RWPE1 (cell line): ENCODE data around the gene SYT6.

Source experiments
- CTCF ChIA-PET: fragments of 350-600 bp; sonication (Branson Sonifier 250); formaldehyde crosslinking; extraction: SDS; loops from one replicate; lab custom pipeline; 2021; lab: Yijun Ruan, JAX
- POLR2A ChIA-PET: fragments of 400-600 bp; formaldehyde crosslinking; extraction: SDS; loops from one replicate; lab custom pipeline; 2020; ENCODE audit warnings: antibody characterized with exemption; ENCODE audit not compliant: low non-redundant PET; lab: Yijun Ruan, JAX
- DNase-seq: peaks from one replicate; pipeline ENCODE4 v3.0.0; 2012; ENCODE audit warnings: low spot score
- H3K27ac ChIP-seq: fragments of 450-650 bp; 2 replicates; pipeline ENCODE4 v1.5.1; 2017
- TF ChIP-seq, protein P1 (sequence below): fragments of 450-650 bp; conservative IDR thresholded peaks from 2 replicates; pipeline ENCODE4 v1.5.1; 2017; ENCODE audit warnings: low read depth, mild to moderate bottlenecking

The SYT6 gene

DNA sequence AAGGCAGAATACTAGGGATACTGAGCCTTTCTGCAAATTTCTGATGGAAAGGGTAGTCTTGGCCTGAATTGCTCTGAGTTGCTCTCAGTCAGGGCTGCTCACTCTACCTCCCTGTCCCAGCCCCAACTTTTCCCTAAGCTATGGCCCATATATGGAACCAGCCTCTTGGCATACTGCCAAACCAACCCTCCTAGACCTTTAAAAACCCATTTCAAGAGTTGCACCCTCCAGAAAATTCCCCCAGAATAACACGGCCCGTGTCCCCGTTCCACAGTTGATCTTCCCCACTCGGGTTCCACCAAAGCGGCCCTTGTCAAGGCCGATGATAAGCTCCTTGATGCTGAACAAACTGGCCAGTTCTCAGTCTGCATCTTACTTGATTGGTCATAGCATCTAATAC, 25.4 kb downstream of the SYT6 start:
- ChIA-PET POLR2A (no interaction called here), CTCF (interaction anchor here (0.6 kb wide), 1 partner anchor 167 kb away, joined by 3 read pairs; no protein-coding TSS in a partner anchor)
- TF ChIP-seq, protein P1, sequence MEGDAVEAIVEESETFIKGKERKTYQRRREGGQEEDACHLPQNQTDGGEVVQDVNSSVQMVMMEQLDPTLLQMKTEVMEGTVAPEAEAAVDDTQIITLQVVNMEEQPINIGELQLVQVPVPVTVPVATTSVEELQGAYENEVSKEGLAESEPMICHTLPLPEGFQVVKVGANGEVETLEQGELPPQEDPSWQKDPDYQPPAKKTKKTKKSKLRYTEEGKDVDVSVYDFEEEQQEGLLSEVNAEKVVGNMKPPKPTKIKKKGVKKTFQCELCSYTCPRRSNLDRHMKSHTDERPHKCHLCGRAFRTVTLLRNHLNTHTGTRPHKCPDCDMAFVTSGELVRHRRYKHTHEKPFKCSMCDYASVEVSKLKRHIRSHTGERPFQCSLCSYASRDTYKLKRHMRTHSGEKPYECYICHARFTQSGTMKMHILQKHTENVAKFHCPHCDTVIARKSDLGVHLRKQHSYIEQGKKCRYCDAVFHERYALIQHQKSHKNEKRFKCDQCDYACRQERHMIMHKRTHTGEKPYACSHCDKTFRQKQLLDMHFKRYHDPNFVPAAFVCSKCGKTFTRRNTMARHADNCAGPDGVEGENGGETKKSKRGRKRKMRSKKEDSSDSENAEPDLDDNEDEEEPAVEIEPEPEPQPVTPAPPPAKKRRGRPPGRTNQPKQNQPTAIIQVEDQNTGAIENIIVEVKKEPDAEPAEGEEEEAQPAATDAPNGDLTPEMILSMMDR: no peak
- no peak overlapping the region for H3K27ac ChIP-seq
- DNase-seq: no peak

DNA sequence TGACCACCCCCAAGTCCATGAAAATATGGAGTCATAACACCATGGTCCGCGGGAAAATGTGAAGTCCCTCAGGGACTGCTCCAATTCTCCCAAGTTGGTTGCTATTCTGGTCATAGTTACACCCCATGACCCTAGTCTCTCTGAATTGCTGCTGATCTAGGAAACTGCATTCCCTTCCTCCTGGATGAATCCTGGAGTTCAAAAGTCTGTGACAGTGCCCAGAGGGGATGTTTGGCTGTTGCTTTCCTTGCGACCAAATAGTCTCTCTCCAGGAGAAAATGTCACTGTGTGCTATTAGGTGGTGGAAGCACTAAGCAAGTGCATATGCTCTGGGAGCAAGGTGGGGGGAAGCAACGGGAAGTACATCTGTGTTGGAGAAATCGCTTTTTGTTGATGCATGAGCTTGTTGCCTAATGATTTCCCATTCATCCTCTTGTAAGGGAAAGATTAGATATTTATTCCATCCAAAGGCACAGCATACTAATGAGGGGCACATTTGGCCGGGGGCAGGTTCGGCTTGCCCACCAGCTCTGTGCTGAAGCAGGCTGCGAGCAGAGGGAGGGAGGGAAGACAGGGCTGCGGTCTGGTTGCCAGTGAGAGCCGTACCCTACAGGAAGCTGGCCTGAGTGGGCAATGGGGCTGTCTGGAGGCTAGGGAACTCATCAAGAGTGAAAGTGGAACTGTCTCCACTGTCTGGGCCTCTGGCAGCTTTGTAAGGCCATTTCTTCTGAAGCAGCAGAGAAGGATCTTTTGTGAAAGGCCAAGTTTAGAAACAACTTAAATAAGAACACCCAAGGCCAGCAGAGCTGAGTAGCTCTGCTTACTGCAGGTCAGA, 27.2 kb downstream of the SYT6 start:
- no peak for DNase-seq
- H3K27ac ChIP-seq: no peak overlapping the region
- POLR2A ChIA-PET: no interaction called here
- TF ChIP-seq, protein P1: no peak
- CTCF ChIA-PET: no interaction called here

DNA sequence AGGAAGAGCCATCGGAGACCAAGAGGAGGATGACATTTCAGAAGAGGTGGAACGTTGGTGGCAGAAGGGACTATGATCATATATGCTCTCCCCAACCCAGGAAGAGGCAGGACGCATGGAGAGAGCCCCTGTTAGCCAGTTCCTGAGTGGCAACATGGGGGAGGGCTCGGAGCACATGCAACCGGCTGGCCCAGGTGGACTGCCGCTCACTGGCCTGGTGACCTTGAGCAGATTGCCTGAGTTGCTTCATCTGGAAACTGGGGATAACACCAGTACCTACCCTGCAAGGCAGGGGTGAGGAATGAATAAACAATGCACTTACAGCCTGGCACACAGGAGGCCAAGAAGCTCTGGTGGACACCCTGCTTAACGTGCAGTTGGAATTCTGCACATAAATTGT, 29.0 kb downstream of the SYT6 start:
- no peak for DNase-seq
- ChIA-PET POLR2A (no interaction called here), CTCF (interaction anchor here (0.6 to 0.7 kb wide), 2 partner anchors 75 to 207 kb away, joined by 3 to 4 read pairs; no protein-coding TSS in a partner anchor)
- no peak overlapping the region for H3K27ac ChIP-seq
- TF ChIP-seq, protein P1: no peak

DNA sequence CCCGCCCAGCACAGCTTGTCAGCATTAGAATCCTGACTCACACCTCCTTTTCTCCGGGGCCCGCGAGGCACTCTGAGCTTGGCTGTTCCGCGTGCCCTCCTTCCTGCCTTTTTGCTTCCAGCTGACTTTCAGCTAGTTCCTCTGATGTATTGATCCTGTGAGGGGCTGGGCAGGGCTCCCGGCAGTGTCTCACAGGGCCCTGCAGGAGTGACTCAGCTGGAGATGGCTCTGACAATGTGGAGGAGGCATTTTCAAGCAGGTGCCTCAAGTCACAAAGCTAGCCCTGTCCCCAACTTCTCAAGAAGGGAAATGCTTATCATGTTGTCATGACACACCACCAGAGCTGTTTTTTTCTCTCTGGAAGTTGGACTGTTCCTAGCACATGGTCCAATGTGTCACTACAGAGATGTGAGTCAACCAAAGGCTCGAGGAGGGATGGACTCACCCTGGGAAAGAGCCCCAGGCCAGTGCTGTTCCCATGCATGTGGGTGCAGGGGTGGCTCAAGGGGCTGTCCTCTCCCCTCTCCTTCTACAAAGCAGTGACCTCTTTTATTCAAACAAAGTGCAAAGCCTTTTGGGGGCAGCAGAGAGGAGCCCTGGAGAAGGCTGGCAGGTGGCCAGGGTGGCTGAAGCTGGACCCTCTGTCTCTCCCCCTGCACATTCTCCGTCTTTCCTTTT, 30.6 kb downstream of the SYT6 start:
- CTCF ChIA-PET: interaction anchor here (0.6 to 1.0 kb wide), 2 partner anchors 22 to 1860 kb away, joined by 3 read pairs; no protein-coding TSS in a partner anchor
- no peak overlapping the region for H3K27ac ChIP-seq
- TF ChIP-seq, protein P1: no peak
- DNase-seq: peak; percentile 78
- POLR2A ChIA-PET: no interaction called here

DNA sequence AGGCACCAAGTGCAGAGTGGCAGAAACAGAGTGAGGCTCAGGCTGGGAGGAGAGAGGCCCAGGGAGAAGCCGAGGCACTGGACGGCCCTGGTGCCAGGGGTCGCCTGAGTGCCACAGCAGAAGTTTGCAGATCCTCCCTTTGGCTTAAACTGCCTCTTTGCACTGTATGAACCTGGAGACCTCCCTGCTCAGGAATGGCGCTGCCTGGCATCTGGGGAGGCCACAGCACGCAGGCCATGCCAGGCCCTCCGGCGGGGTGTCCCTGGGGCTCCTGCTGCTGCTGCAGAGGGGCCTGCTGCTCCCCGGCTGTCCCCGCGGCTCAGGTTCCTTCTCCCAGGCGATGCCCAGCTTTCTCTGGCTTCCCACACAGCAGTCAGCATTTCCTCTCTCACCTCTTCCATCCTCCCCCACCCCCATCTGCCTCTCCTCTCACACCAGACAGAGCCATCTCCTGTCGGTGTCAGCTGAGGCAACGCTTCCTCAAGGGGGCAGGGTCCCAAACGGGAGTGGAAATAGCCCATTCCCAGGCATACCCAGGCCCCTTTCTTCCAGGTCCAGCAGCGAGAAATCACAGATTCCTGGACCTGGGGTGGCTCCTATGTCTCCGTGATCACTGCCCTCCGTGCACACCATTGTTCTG, 35.2 kb downstream of the SYT6 start:
- H3K27ac ChIP-seq: no peak overlapping the region
- DNase-seq: no peak
- POLR2A ChIA-PET: no interaction called here
- TF ChIP-seq, protein P1: no peak
- CTCF ChIA-PET: interaction anchor here (0.6 kb wide), 1 partner anchor 277 kb away, joined by 6 read pairs; no protein-coding TSS in a partner anchor

DNA sequence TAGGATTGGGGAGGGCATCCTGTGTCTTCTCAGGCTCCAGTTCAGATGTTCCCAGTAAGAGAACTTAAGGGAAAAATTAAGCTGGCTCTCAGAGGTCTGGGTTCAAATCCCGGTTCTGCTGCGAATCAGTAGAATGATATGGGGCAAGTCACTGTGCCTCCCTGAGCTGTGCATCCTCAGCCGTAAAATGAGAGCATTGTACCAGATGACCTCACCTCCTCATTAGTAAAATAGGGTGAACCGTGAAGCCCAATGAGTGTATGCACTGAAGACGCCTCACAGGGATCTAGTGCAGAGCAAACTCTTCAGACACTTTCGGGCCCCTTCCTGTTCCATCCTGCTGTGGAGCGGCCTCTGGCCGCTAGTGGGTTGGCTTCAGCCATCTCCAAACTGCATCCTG, 36.0 kb downstream of the SYT6 start:
- H3K27ac ChIP-seq: no peak overlapping the region
- no peak for DNase-seq
- ChIA-PET POLR2A (no interaction called here), CTCF (no interaction called here)
- TF ChIP-seq, protein P1: no peak
